Trophoblast cell (in vitro differentiated cells and primary cell): ENCODE measurements around the gene SPAM1.
A peak's percentile ranks its signal among the peaks of the same experiment; 100 is the strongest.

Experiments
- DNase-seq, 2 donors: peaks; one replicate each; pipeline ENCODE4 v3.0.0-alpha.2; 2016
- H2AFZ ChIP-seq: 2 replicates; pipeline ENCODE4 v1.6.1; 2013; ENCODE audit warnings: low read length, moderate library complexity, mild to moderate bottlenecking; ENCODE audit not compliant: insufficient read depth, poor library complexity
- H2AK5ac ChIP-seq: 2 replicates; pipeline ENCODE4 v1.6.1; 2013; ENCODE audit warnings: mild to moderate bottlenecking, low read length
- H2BK120ac ChIP-seq: 2 replicates; pipeline ENCODE4 v1.6.1; 2013; ENCODE audit warnings: low read length, mild to moderate bottlenecking, moderate library complexity; ENCODE audit not compliant: insufficient read depth, poor library complexity
- H2BK12ac ChIP-seq: 2 replicates; pipeline ENCODE4 v1.6.1; 2013; ENCODE audit warnings: mild to moderate bottlenecking, low read length, moderate library complexity
- H2BK5ac ChIP-seq: 2 replicates; pipeline ENCODE4 v1.6.1; 2013; ENCODE audit warnings: low read length, low read depth, moderate library complexity, mild to moderate bottlenecking; ENCODE audit not compliant: poor library complexity
- H3K14ac ChIP-seq: 2 replicates; pipeline ENCODE4 v1.6.1; 2013; ENCODE audit warnings: mild to moderate bottlenecking, low read length
- H3K18ac ChIP-seq: 2 replicates; pipeline ENCODE4 v1.6.1; 2013; ENCODE audit warnings: mild to moderate bottlenecking, low read length
- H3K23ac ChIP-seq: 2 replicates; pipeline ENCODE4 v1.6.1; 2013; ENCODE audit warnings: low read length
- H3K27ac ChIP-seq: 2 replicates; pipeline ENCODE4 v1.5.1; 2013; ENCODE audit warnings: low read depth, mild to moderate bottlenecking, inconsistent platforms, low read length, moderate library complexity
- H3K27me3 ChIP-seq: 2 replicates; pipeline ENCODE4 v1.6.1; 2013; ENCODE audit warnings: inconsistent platforms, mild to moderate bottlenecking, low read length, moderate library complexity; ENCODE audit not compliant: insufficient read depth
- H3K36me3 ChIP-seq, 2 experiments: 1 replicate in 1 of 2; 2 replicates in 1 of 2; pipeline ENCODE4 v1.6.1; 2013; ENCODE audit warnings: low read length in 2 of 2, mild to moderate bottlenecking in 2 of 2, moderate library complexity in 1 of 2; ENCODE audit not compliant: insufficient read depth in 2 of 2, control insufficient read depth in 1 of 2
- H3K4ac ChIP-seq: 2 replicates; pipeline ENCODE4 v1.6.1; 2013; ENCODE audit warnings: low read depth, mild to moderate bottlenecking, low read length, moderate library complexity
- H3K4me1 ChIP-seq, 2 experiments: 1 replicate in 1 of 2; 2 replicates in 1 of 2; pipeline ENCODE4 v1.6.1; 2013; ENCODE audit warnings: low read length in 2 of 2, mild to moderate bottlenecking in 2 of 2, moderate library complexity in 1 of 2; ENCODE audit not compliant: insufficient read depth in 2 of 2, control insufficient read depth in 1 of 2
- H3K4me2 ChIP-seq: 2 replicates; pipeline ENCODE4 v1.6.1; 2013; ENCODE audit warnings: inconsistent platforms, mild to moderate bottlenecking, low read length, moderate library complexity
- H3K4me3 ChIP-seq: 2 replicates; pipeline ENCODE4 v1.5.1; 2013; ENCODE audit warnings: mild to moderate bottlenecking, low read depth, low read length, inconsistent platforms
- H3K79me1 ChIP-seq: one replicate; pipeline ENCODE4 v1.6.1; 2013; ENCODE audit warnings: low read length
- H3K79me2 ChIP-seq: 2 replicates; pipeline ENCODE4 v1.6.1; 2013; ENCODE audit warnings: low read length, mild to moderate bottlenecking; ENCODE audit not compliant: control insufficient read depth, insufficient read depth, poor library complexity
- H3K9ac ChIP-seq: 2 replicates; pipeline ENCODE4 v1.6.1; 2013; ENCODE audit warnings: mild to moderate bottlenecking, low read length
- H3K9me3 ChIP-seq: 2 replicates; pipeline ENCODE4 v1.6.1; 2013; ENCODE audit warnings: low read depth, mild to moderate bottlenecking, control low read depth, inconsistent platforms, low read length; ENCODE audit not compliant: insufficient read depth
- H4K12ac ChIP-seq: 2 replicates; pipeline ENCODE4 v1.6.1; 2013; ENCODE audit warnings: low read depth, mild to moderate bottlenecking, low read length, moderate library complexity
- H4K8ac ChIP-seq: 2 replicates; pipeline ENCODE4 v1.6.1; 2013; ENCODE audit warnings: low read depth, mild to moderate bottlenecking, low read length, moderate library complexity
- H4K91ac ChIP-seq: one replicate; pipeline ENCODE4 v1.6.1; 2013; ENCODE audit warnings: low read depth, mild to moderate bottlenecking, low read length, moderate library complexity
- WGBS: extraction: QIAGEN DNeasy Blood & Tissue Kit; methylation state at CpG from one replicate; pipeline ENCODE4 v1.1.7; 2013; ENCODE audit warnings: missing lambda C conversion rate; ENCODE audit not compliant: insufficient read length, insufficient coverage; ENCODE audit errors: extremely low coverage; 5-methylcytosine and 5-hydroxymethylcytosine counted together

Gene SPAM1

GRCh38 chr7:123939784-123940183, 14.7 kb downstream of the SPAM1 start:
- no peak overlapping the region for H3K4me2 ChIP-seq
- H3K79me2 ChIP-seq, result no peaks in the 10 kb centered on the region
- H2AK5ac ChIP-seq, result no peak overlapping the region
- H3K23ac ChIP-seq, result no peak overlapping the region
- no peak overlapping the region for H2BK5ac ChIP-seq
- H4K12ac ChIP-seq, result no peak overlapping the region
- DNase-seq, result no peak
- H2AFZ ChIP-seq, result no peak overlapping the region
- H3K4me3 ChIP-seq, result no peak overlapping the region
- H3K9ac ChIP-seq, result no peak overlapping the region
- H4K91ac ChIP-seq, result no peak overlapping the region
- no peaks in the 10 kb centered on the region for H3K9me3 ChIP-seq
- peaks cover 0 to 2% of the 10 kb centered on the region in 2 experiments for H3K4me1 ChIP-seq
- H4K8ac ChIP-seq, result no peak overlapping the region
- WGBS, result no CpG with 5 or more reads among the region's 3 CpGs
- no peaks in the 10 kb centered on the region for H3K27me3 ChIP-seq
- peaks cover 5% of the 10 kb centered on the region for H3K79me1 ChIP-seq
- no peak overlapping the region for H2BK12ac ChIP-seq
- H3K27ac ChIP-seq, result no peak overlapping the region
- peak overlapping the region; percentile 11 for H2BK120ac ChIP-seq
- H3K18ac ChIP-seq, result no peak overlapping the region
- H3K36me3 ChIP-seq, result no peaks in the 10 kb centered on the region
- no peak overlapping the region for H3K14ac ChIP-seq
- H3K4ac ChIP-seq, result no peak overlapping the region

GRCh38 chr7:123941391-123942180, 16.5 kb downstream of the SPAM1 start:
- no peaks in the 10 kb centered on the region for H3K27me3 ChIP-seq
- peak overlapping the region; percentile 89 for H2BK5ac ChIP-seq
- H2BK12ac ChIP-seq, result peak overlapping the region; percentile 27
- peaks cover 4 to 6% of the 10 kb centered on the region in 2 experiments for H3K4me1 ChIP-seq
- no peak overlapping the region for H4K12ac ChIP-seq
- H3K4ac ChIP-seq, result peak overlapping the region; percentile 77
- H2AK5ac ChIP-seq, result no peak overlapping the region
- H3K9me3 ChIP-seq, result no peaks in the 10 kb centered on the region
- H3K4me2 ChIP-seq, result peak overlapping the region; percentile 47
- no peak overlapping the region for H3K23ac ChIP-seq
- peak overlapping the region; percentile 82 for H2BK120ac ChIP-seq
- H4K8ac ChIP-seq, result no peak overlapping the region
- H3K14ac ChIP-seq, result no peak overlapping the region
- peak overlapping the region; percentile 73 for H4K91ac ChIP-seq
- no peak overlapping the region for H3K18ac ChIP-seq
- H3K9ac ChIP-seq, result no peak overlapping the region
- no peak overlapping the region for H3K4me3 ChIP-seq
- peak; percentile 42 to 70 for DNase-seq
- peaks cover 11% of the 10 kb centered on the region for H3K79me1 ChIP-seq
- H2AFZ ChIP-seq, result no peak overlapping the region
- H3K79me2 ChIP-seq, result no peaks in the 10 kb centered on the region
- H3K27ac ChIP-seq, result peak overlapping the region; percentile 87
- WGBS, result no CpG with 5 or more reads among the region's 3 CpGs
- H3K36me3 ChIP-seq, result no peaks in the 10 kb centered on the region

- H3K4me1 ChIP-seq, result peaks cover 4 to 10% of the 10 kb centered on the region in 2 experiments
- H2AK5ac ChIP-seq, result no peak overlapping the region
- DNase-seq, result no peak
- no peak overlapping the region for H3K9ac ChIP-seq
- no CpG with 5 or more reads among the region's 1 CpG for WGBS
- no peak overlapping the region for H2BK5ac ChIP-seq
- H4K8ac ChIP-seq, result no peak overlapping the region
- no peak overlapping the region for H3K14ac ChIP-seq
- H3K36me3 ChIP-seq, result no peaks in the 10 kb centered on the region
- H3K18ac ChIP-seq, result no peak overlapping the region
- H4K12ac ChIP-seq, result no peak overlapping the region
- no peak overlapping the region for H2BK120ac ChIP-seq
- no peak overlapping the region for H4K91ac ChIP-seq
- H3K4me3 ChIP-seq, result no peak overlapping the region
- H2AFZ ChIP-seq, result no peak overlapping the region
- no peak overlapping the region for H3K27ac ChIP-seq
- peaks cover 15% of the 10 kb centered on the region for H3K79me1 ChIP-seq
- no peak overlapping the region for H3K4me2 ChIP-seq
- H3K27me3 ChIP-seq, result no peaks in the 10 kb centered on the region
- no peak overlapping the region for H3K4ac ChIP-seq
- no peaks in the 10 kb centered on the region for H3K79me2 ChIP-seq
- H3K9me3 ChIP-seq, result no peaks in the 10 kb centered on the region
- H3K23ac ChIP-seq, result no peak overlapping the region
- no peak overlapping the region for H2BK12ac ChIP-seq
Observed at GRCh38 chr7:123944395-123944794, 19.4 kb downstream of the SPAM1 start.

- peak overlapping the region; percentile 93 for H2BK120ac ChIP-seq
- H3K4me3 ChIP-seq, result no peak overlapping the region
- peak overlapping the region; percentile 65 for H3K4ac ChIP-seq
- H3K9me3 ChIP-seq, result no peaks in the 10 kb centered on the region
- H2BK5ac ChIP-seq, result peak overlapping the region; percentile 86
- H4K12ac ChIP-seq, result no peak overlapping the region
- H3K27ac ChIP-seq, result peak overlapping the region; percentile 80
- no peaks in the 10 kb centered on the region for H3K36me3 ChIP-seq
- no peak overlapping the region for H3K9ac ChIP-seq
- no peaks in the 10 kb centered on the region for H3K79me2 ChIP-seq
- DNase-seq, result peak in 1 of 2 donors; percentile 14
- no peak overlapping the region for H4K8ac ChIP-seq
- H3K27me3 ChIP-seq, result no peaks in the 10 kb centered on the region
- H2AFZ ChIP-seq, result no peak overlapping the region
- H3K4me1 ChIP-seq, result peaks cover 4 to 10% of the 10 kb centered on the region in 2 experiments
- no peak overlapping the region for H3K23ac ChIP-seq
- peaks cover 13% of the 10 kb centered on the region for H3K79me1 ChIP-seq
- peak overlapping the region; percentile 79 for H3K14ac ChIP-seq
- WGBS, result no CpG with 5 or more reads among the region's 1 CpG
- no peak overlapping the region for H3K18ac ChIP-seq
- H2AK5ac ChIP-seq, result peak overlapping the region; percentile 76
- peak overlapping the region; percentile 94 for H2BK12ac ChIP-seq
- H4K91ac ChIP-seq, result peak overlapping the region; percentile 88
- H3K4me2 ChIP-seq, result peak overlapping the region; percentile 36
Observed at GRCh38 chr7:123945938-123946337, 20.9 kb downstream of the SPAM1 start.
